HepG2 (cell line): ENCODE results near the gene DNAJC5. TPM values are rescaled to one million over a fixed set of nuclear protein-coding genes. Genes with fewer than 3 reads are reported as not detected.

Experiments used
- CHD4 ChIP-seq: fragments of 200-600 bp; sonication (generic); IDR thresholded peaks from 2 replicates; pipeline ENCODE4 v1.7.0; 2017; ENCODE audit warnings: mild to moderate bottlenecking, low read length, borderline replicate concordance
- EED ChIP-seq: sonication (generic); formaldehyde crosslinking; IDR thresholded peaks from 2 replicates; pipeline ENCODE4 v1.5.0; 2020; ENCODE audit warnings: mild to moderate bottlenecking, missing genetic modification reagents
- GABPB1 ChIP-seq: IDR thresholded peaks from 2 replicates; pipeline ENCODE4 v1.6.1; 2016; ENCODE audit warnings: mild to moderate bottlenecking, missing genetic modification reagents, moderate library complexity, missing compliant biosample characterization
- HDAC6 ChIP-seq: fragments of 200-600 bp; sonication (generic); IDR thresholded peaks from 2 replicates; pipeline ENCODE4 v1.7.0; 2017; ENCODE audit warnings: mild to moderate bottlenecking, antibody characterized with exemption, low read length, low read depth
- KDM6A ChIP-seq: IDR thresholded peaks from 2 replicates; pipeline ENCODE4 v1.6.1; 2016; ENCODE audit warnings: low read depth
- SNAI1 ChIP-seq: sonication (generic); formaldehyde crosslinking; IDR thresholded peaks from 2 replicates; pipeline ENCODE4 v1.5.0; 2020; ENCODE audit warnings: mild to moderate bottlenecking, missing genetic modification reagents, borderline replicate concordance
- ZBTB3 ChIP-seq: sonication (generic); formaldehyde crosslinking; IDR thresholded peaks from 2 replicates; pipeline ENCODE4 v1.4.0; 2020; ENCODE audit warnings: low read depth, mild to moderate bottlenecking, moderate library complexity, missing genetic modification reagents, borderline replicate concordance
- ZMYM4 ChIP-seq: sonication (generic); formaldehyde crosslinking; IDR thresholded peaks from 2 replicates; pipeline ENCODE4 v1.8.1; 2023; ENCODE audit warnings: mild to moderate bottlenecking, missing genetic modification reagents
- ZNF142 ChIP-seq: sonication (generic); formaldehyde crosslinking; IDR thresholded peaks from 2 replicates; pipeline ENCODE4 v1.4.0; 2020; ENCODE audit warnings: missing genetic modification reagents
- ZNF282 ChIP-seq: fragments of 450-650 bp; IDR thresholded peaks from 2 replicates; pipeline ENCODE4 v1.6.1; 2018; ENCODE audit not compliant: partially characterized antibody
- ZNF556 ChIP-seq: sonication (generic); formaldehyde crosslinking; IDR thresholded peaks from 2 replicates; pipeline ENCODE4 v1.4.0; 2020; ENCODE audit warnings: mild to moderate bottlenecking, missing genetic modification reagents, borderline replicate concordance
- ZNF75D ChIP-seq: sonication (generic); formaldehyde crosslinking; IDR thresholded peaks from 2 replicates; pipeline ENCODE4 v1.8.1; 2023; ENCODE audit warnings: missing genetic modification reagents, mild to moderate bottlenecking, borderline replicate concordance
- ZNF839 ChIP-seq: sonication (generic); formaldehyde crosslinking; IDR thresholded peaks from 2 replicates; pipeline ENCODE4 v1.4.0; 2020; ENCODE audit warnings: missing genetic modification reagents, mild to moderate bottlenecking, borderline replicate concordance
- ZSCAN29 ChIP-seq: sonication (generic); formaldehyde crosslinking; conservative IDR thresholded peaks from 2 replicates; pipeline ENCODE4 v1.4.0; 2020; ENCODE audit warnings: mild to moderate bottlenecking, missing genetic modification reagents
- polyA plus RNA-seq, 8 experiments: library from polyadenylated mRNA; depleted of rRNA in 3 of 8; stranded (reverse) in 7 of 8; unstranded in 1 of 8; fragments of >200 nt; fragmentation: Illumina TruSeq in 4 of 8; extraction: Trizol in 4 of 8; gene quantifications; 2 replicates each; pipeline versions ENCODE4 v1.2.1 to v1.2.3, GENCODE V29; 2011 to 2016; ENCODE audit warnings: low read depth in 4 of 8, missing spikeins in 1 of 8, mixed read lengths in 1 of 8; ENCODE audit not compliant: insufficient read depth in 1 of 8
- total RNA-seq, 5 experiments: library from RNA; depleted of rRNA; stranded (reverse); fragments of >200 nt; fragmentation: Illumina TruSeq; extraction: Trizol; gene quantifications; 2 replicates each; pipeline ENCODE4 v1.2.3, GENCODE V29; 2016; ENCODE audit warnings: low read depth in 1 of 5
- TF ChIP-seq, protein P1 (sequence below): sonication (generic); formaldehyde crosslinking; IDR thresholded peaks from 2 replicates; pipeline ENCODE4 v1.4.0; 2020; ENCODE audit warnings: missing genetic modification reagents, borderline replicate concordance
- TF ChIP-seq, protein P2 (sequence below): sonication (generic); formaldehyde crosslinking; IDR thresholded peaks from 2 replicates; pipeline ENCODE4 v1.8.1; 2023; ENCODE audit warnings: missing genetic modification reagents, mild to moderate bottlenecking, borderline replicate concordance
- TF ChIP-seq, protein P3 (sequence below): sonication (generic); formaldehyde crosslinking; IDR thresholded peaks from 2 replicates; pipeline ENCODE4 v1.5.1; 2020; ENCODE audit warnings: missing genetic modification reagents, mild to moderate bottlenecking, borderline replicate concordance

DNAJC5 gene
- total and polyA plus RNA-seq, 2 of the 13 experiments (the other 11 are each of a cell fraction or from before 2014, with no cell fraction given) = 42.8 to 64.5 TPM

DNA sequence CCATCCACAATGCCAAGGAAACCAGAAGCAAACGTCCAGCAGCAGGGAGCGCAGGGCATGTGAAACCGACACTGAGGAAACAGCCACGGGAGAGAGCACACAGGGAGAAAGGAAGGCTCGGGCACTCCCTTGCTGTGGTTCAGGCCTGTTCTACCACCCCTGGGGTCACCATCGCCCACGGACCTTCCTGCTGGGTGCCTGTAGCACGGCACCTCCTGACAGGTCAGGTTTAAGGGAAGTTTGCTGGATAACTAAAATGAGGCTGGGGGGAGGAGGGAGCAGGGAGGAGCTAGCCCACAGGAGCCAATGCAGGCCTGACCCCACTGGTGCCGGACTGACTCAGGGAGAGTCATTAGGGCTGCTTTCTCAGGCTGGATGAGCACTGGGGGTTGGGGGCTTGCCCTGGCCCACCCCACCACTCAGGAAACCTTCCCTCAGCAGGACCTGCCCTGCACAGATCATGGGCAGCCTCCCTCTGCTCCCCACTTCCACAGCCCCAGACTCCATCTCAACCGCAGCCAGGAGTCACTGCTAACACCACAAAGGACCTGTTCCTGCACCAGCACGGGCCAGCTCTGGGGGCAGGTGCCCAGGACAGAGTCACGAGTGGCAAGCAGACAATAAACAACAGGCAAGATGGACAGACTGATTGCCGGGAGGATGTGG, 59.0 kb downstream of the DNAJC5 start (continued):
- TF ChIP-seq, protein P1, sequence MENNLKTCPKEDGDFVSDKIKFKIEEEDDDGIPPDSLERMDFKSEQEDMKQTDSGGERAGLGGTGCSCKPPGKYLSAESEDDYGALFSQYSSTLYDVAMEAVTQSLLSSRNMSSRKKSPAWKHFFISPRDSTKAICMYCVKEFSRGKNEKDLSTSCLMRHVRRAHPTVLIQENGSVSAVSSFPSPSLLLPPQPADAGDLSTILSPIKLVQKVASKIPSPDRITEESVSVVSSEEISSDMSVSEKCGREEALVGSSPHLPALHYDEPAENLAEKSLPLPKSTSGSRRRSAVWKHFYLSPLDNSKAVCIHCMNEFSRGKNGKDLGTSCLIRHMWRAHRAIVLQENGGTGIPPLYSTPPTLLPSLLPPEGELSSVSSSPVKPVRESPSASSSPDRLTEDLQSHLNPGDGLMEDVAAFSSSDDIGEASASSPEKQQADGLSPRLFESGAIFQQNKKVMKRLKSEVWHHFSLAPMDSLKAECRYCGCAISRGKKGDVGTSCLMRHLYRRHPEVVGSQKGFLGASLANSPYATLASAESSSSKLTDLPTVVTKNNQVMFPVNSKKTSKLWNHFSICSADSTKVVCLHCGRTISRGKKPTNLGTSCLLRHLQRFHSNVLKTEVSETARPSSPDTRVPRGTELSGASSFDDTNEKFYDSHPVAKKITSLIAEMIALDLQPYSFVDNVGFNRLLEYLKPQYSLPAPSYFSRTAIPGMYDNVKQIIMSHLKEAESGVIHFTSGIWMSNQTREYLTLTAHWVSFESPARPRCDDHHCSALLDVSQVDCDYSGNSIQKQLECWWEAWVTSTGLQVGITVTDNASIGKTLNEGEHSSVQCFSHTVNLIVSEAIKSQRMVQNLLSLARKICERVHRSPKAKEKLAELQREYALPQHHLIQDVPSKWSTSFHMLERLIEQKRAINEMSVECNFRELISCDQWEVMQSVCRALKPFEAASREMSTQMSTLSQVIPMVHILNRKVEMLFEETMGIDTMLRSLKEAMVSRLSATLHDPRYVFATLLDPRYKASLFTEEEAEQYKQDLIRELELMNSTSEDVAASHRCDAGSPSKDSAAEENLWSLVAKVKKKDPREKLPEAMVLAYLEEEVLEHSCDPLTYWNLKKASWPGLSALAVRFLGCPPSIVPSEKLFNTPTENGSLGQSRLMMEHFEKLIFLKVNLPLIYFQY = no peak
- TF ChIP-seq ZNF75D (CRISPR knock-in tag) = no peak
- TF ChIP-seq ZNF282 = no peak
- no peak for TF ChIP-seq ZMYM4 (CRISPR knock-in tag)
- TF ChIP-seq HDAC6 = no peak
- no peak for TF ChIP-seq ZBTB3
- TF ChIP-seq, protein P2, sequence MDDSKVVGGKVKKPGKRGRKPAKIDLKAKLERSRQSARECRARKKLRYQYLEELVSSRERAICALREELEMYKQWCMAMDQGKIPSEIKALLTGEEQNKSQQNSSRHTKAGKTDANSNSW = no peak
- TF ChIP-seq ZNF839 (CRISPR knock-in tag) = 0 out of 2 replicates have a peak, but pooled peaks have one; percentile 51
- TF ChIP-seq KDM6A = no peak
- no peak for TF ChIP-seq CHD4
- TF ChIP-seq, protein P3, sequence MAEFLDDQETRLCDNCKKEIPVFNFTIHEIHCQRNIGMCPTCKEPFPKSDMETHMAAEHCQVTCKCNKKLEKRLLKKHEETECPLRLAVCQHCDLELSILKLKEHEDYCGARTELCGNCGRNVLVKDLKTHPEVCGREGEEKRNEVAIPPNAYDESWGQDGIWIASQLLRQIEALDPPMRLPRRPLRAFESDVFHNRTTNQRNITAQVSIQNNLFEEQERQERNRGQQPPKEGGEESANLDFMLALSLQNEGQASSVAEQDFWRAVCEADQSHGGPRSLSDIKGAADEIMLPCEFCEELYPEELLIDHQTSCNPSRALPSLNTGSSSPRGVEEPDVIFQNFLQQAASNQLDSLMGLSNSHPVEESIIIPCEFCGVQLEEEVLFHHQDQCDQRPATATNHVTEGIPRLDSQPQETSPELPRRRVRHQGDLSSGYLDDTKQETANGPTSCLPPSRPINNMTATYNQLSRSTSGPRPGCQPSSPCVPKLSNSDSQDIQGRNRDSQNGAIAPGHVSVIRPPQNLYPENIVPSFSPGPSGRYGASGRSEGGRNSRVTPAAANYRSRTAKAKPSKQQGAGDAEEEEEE (CRISPR knock-in tag) = peak; percentile 59; the same call in 1 of the 2 replicates
- TF ChIP-seq GABPB1 = 0 out of 2 replicates have a peak, but pooled peaks have one; percentile 11
- no peak for TF ChIP-seq EED (CRISPR knock-in tag)
- no peak for TF ChIP-seq ZNF142 (CRISPR knock-in tag)
- TF ChIP-seq ZSCAN29 (CRISPR knock-in tag) = no peak
- no peak for TF ChIP-seq SNAI1 (CRISPR knock-in tag)
- no peak for TF ChIP-seq ZNF556
